Adrenal gland (tissue), 12 donors: ENCODE measurements around the gene ZBTB40. TPM values are rescaled to one million over a fixed set of nuclear protein-coding genes. Genes with fewer than 3 reads are reported as not detected.

Experiments used
- DNase-seq, 7 donors: peaks; one replicate each; pipeline ENCODE4 v3.0.0-alpha.2; 2019 to 2020
- H3K27ac ChIP-seq, 5 donors: fragments of 200-600 bp; sonication (generic) in 4 of 5; 1 replicate in 3 of 5; 2 replicates in 2 of 5; pipeline versions ENCODE4 v1.5.1 to v1.8.0; 2016 to 2020; ENCODE audit warnings: mild to moderate bottlenecking in 1 of 5
- H3K27me3 ChIP-seq: fragments of 200-600 bp; 2 replicates; pipeline ENCODE4 v1.8.0; 2021
- H3K36me3 ChIP-seq, 2 donors: fragments of 200-600 bp; replicated peaks in 1 of 2; 1 replicate in 1 of 2; 2 replicates in 1 of 2; pipeline versions ENCODE4 v1.5.1 to v1.8.0; 2018 to 2022
- H3K4me1 ChIP-seq, 2 donors: fragments of 200-600 bp; replicated peaks in 1 of 2; 1 replicate in 1 of 2; 2 replicates in 1 of 2; pipeline versions ENCODE4 v1.5.1 to v1.8.0; 2018 to 2021
- H3K4me3 ChIP-seq, 4 donors: fragments of 200-600 bp; sonication (generic) in 3 of 4; one replicate each; pipeline ENCODE4 v1.5.1; 2016 to 2018
- H3K9me3 ChIP-seq, 3 donors: fragments of 200-600 bp; sonication (generic) in 1 of 3; replicated peaks in 1 of 3; 1 replicate in 2 of 3; 2 replicates in 1 of 3; pipeline versions ENCODE4 v1.5.1 to v1.8.0; 2016 to 2021
- CTCF ChIP-seq, 6 experiments: fragments of 450-650 bp in 4 of 6; fragments of 200-600 bp in 2 of 6; sonication (generic) in 1 of 6; IDR thresholded peaks; 1 replicate in 5 of 6; 2 replicates in 1 of 6; pipeline versions ENCODE4 v1.5.1 to v1.8.0; 2016 to 2021; ENCODE audit warnings: antibody characterized with exemption in 6 of 6, mild to moderate bottlenecking in 2 of 6, moderate library complexity in 1 of 6
- POLR2A ChIP-seq, 2 donors: fragments of 450-650 bp; IDR thresholded peaks; one replicate each; pipeline ENCODE4 v1.6.1; 2017; ENCODE audit warnings: antibody characterized with exemption in 2 of 2, mild to moderate bottlenecking in 2 of 2, moderate library complexity in 1 of 2
- WGBS, 4 donors: extraction: QIAGEN DNeasy Blood & Tissue Kit in 2 of 4; methylation state at CpG; one replicate each; pipeline versions ENCODE4 v1.1.5 to v1.1.7; 2013 to 2017; 5-methylcytosine and 5-hydroxymethylcytosine counted together
- intact Hi-C, 2 donors: fragments of 100-400 bp; cut with DNase I; formaldehyde crosslinking; loops; one replicate each; pipeline versions ENCODE4 v1.14.1 to v1.15.0; 2022 to 2023
- polyA plus RNA-seq, 3 donors: library from polyadenylated mRNA; stranded (reverse); fragments of 200-250 nt in 2 of 3; fragments of 350-450 nt in 1 of 3; fragmentation: Illumina TruSeq in 1 of 3; extraction: RNeasy Lipid Tissue Mini Kit (QIAGEN cat#74804) in 1 of 3; gene quantifications; one replicate each; pipeline ENCODE4 v1.2.3, GENCODE V29; 2013 to 2014
- total RNA-seq, 9 donors: library from RNA; depleted of rRNA in 4 of 9; stranded (reverse); fragments of >200 nt in 4 of 9; fragments of 120-200 nt in 1 of 9; fragmentation: NEBNext Ultra II Directional in 1 of 9; extraction: Animal tissue kit (Norgen Biotek cat#: 25700) in 1 of 9; gene quantifications; one replicate each; pipeline versions ENCODE4 v1.1.0 to v1.2.4, GENCODE V29; 2013 to 2023
- donor health status: healthy with polysubstance abuse.
- donor health status: Bipolar disorder and iron deficiency.
- donor health status: DM: yes; HTN: yes; CAD: no.
- donor health status: DM: no; HTN: no; CAD: no.
- donor health status: DM: no; HTN: no; CAD: no.
- donor health status: DM: yes; HTN: yes; CAD: no.

ZBTB40 gene
- total and polyA plus RNA-seq, 12 donors: 17.1 to 45.7 (median 27.7) TPM

GRCh38 chr1:22437573-22437972, 14.1 kb upstream of the ZBTB40 start:
- peaks cover 0 to 9% (median 3%) of the 10 kb centered on the region in 3 donors for H3K9me3 ChIP-seq
- 78 to 86% (median 83%) methylated on average over 13 of the region's 13 CpGs for WGBS, 4 donors
- H3K4me3 ChIP-seq: no peak overlapping the region
- intact Hi-C loops: no loop called here
- no peaks in the 10 kb centered on the region for H3K4me1 ChIP-seq
- H3K27ac ChIP-seq: no peak overlapping the region
- no peaks in the 10 kb centered on the region for H3K36me3 ChIP-seq
- H3K27me3 ChIP-seq: no peaks in the 10 kb centered on the region
- DNase-seq: no peak
- TF ChIP-seq POLR2A (IDR thresholded peaks at IDR 0.05) (no peak), CTCF (IDR thresholded peaks at IDR 0.05) (no peak)

GRCh38 chr1:22440582-22440981, 11.1 kb upstream of the ZBTB40 start:
- Histone ChIP-seq H3K4me3 (no peak overlapping the region), H3K36me3 (no peaks in the 10 kb centered on the region), H3K4me1 (no peaks in the 10 kb centered on the region), H3K27me3 (no peaks in the 10 kb centered on the region), H3K27ac (no peak overlapping the region), H3K9me3 (peaks cover 0 to 9% (median 3%) of the 10 kb centered on the region in 3 donors)
- no peak for TF ChIP-seq CTCF (IDR thresholded peaks at IDR 0.05)
- no peak for TF ChIP-seq POLR2A (IDR thresholded peaks at IDR 0.05)
- intact Hi-C loops: no loop called here
- DNase-seq: no peak

- 47 to 60% (median 52%) methylated on average over 5 of the region's 5 CpGs for WGBS, 4 donors
- Histone ChIP-seq H3K27ac (no peak overlapping the region), H3K4me3 (no peak overlapping the region)
Observed at GRCh38 chr1:22442212-22442894, 9.3 kb upstream of the ZBTB40 start.

GRCh38 chr1:22443332-22443731, 8.3 kb upstream of the ZBTB40 start:
- no peaks in the 10 kb centered on the region for H3K27me3 ChIP-seq
- H3K36me3 ChIP-seq: no peaks in the 10 kb centered on the region
- no peak overlapping the region for H3K27ac ChIP-seq
- no peak for TF ChIP-seq POLR2A (IDR thresholded peaks at IDR 0.05)
- TF ChIP-seq CTCF (IDR thresholded peaks at IDR 0.05): no peak
- H3K4me1 ChIP-seq: peaks cover 10 to 14% of the 10 kb centered on the region in 2 donors
- H3K9me3 ChIP-seq: peaks cover 0 to 9% (median 3%) of the 10 kb centered on the region in 3 donors
- no peak overlapping the region for H3K4me3 ChIP-seq
- no peak for DNase-seq
- WGBS, 4 donors: 69 to 85% (median 77%) methylated on average over 4 of the region's 4 CpGs
- intact Hi-C loops: no loop called here

More at GRCh38 chr1:22442212-22442894, 9.3 kb upstream of the ZBTB40 start:
- intact Hi-C loops: no loop called here
- peaks cover 5% of the 10 kb centered on the region in 2 donors for H3K4me1 ChIP-seq
- peaks cover 0 to 9% (median 3%) of the 10 kb centered on the region in 3 donors for H3K9me3 ChIP-seq
- no peaks in the 10 kb centered on the region for H3K27me3 ChIP-seq
- TF ChIP-seq CTCF (IDR thresholded peaks at IDR 0.05): no peak
- no peak for TF ChIP-seq POLR2A (IDR thresholded peaks at IDR 0.05)
- no peak for DNase-seq
- no peaks in the 10 kb centered on the region for H3K36me3 ChIP-seq
